GM18909 (cell line): ENCODE measurements around the gene DIP2C.

ENCODE experiments used
- ATAC-seq: cut with Tn5 transposase; IDR thresholded peaks from one replicate; pipeline ENCODE4 v1.9.1; 2021; ENCODE audit warnings: mild to moderate bottlenecking; ENCODE audit not compliant: unreplicated experiment, poor library complexity

The DIP2C gene, protein sequence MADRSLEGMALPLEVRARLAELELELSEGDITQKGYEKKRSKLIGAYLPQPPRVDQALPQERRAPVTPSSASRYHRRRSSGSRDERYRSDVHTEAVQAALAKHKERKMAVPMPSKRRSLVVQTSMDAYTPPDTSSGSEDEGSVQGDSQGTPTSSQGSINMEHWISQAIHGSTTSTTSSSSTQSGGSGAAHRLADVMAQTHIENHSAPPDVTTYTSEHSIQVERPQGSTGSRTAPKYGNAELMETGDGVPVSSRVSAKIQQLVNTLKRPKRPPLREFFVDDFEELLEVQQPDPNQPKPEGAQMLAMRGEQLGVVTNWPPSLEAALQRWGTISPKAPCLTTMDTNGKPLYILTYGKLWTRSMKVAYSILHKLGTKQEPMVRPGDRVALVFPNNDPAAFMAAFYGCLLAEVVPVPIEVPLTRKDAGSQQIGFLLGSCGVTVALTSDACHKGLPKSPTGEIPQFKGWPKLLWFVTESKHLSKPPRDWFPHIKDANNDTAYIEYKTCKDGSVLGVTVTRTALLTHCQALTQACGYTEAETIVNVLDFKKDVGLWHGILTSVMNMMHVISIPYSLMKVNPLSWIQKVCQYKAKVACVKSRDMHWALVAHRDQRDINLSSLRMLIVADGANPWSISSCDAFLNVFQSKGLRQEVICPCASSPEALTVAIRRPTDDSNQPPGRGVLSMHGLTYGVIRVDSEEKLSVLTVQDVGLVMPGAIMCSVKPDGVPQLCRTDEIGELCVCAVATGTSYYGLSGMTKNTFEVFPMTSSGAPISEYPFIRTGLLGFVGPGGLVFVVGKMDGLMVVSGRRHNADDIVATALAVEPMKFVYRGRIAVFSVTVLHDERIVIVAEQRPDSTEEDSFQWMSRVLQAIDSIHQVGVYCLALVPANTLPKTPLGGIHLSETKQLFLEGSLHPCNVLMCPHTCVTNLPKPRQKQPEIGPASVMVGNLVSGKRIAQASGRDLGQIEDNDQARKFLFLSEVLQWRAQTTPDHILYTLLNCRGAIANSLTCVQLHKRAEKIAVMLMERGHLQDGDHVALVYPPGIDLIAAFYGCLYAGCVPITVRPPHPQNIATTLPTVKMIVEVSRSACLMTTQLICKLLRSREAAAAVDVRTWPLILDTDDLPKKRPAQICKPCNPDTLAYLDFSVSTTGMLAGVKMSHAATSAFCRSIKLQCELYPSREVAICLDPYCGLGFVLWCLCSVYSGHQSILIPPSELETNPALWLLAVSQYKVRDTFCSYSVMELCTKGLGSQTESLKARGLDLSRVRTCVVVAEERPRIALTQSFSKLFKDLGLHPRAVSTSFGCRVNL (N-terminal part only)

DNA sequence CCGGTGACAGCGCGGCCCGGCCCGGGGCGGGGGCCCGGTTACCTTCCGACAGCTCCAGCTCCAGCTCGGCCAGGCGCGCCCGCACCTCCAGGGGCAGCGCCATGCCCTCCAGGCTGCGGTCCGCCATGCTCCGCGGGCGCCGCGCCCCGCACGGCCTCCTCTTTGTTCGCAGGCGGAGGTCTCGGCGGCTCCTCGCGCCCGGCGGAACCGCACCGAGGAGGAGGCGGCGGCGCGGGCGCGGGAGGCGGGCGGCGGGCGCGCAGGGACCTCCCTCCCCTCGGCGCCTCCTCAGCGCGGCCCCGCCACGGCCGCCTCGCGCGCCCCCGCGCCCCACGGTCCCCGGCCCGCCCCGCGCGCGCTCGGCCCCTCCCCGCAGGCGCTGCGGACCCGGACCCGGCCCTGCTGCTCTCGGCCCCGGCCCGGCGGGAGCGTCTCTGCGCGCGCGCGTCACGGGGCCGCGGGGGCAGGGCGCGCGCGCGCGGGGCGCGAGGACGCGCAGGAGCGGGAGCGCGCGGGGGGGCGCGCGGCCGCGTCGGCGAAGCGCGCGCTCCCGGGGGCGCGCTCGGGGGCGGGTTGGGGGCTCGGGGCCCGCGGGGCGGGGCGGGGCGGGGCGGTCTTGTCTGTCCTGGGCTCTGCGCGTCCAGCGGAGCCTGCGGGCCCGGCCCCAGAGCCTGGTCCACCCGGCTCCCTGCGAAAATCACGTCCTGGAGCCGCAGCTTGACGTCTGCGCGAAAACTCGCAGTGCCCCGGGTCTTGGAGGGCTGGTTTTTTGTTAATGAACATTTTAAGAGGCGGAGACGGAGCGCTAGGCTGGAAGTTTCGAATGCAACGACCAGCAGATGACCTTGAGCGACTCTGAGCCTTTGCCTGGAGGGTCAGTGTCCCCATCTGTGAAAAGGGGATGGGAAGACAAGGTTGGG is at the start of gene DIP2C:
Gene DIP2C (minus strand): TSS at position 217 of the 920 bp plus-strand sequence. CDS start 90 bp downstream, at position 127.
- ATAC-seq: no peak

DNA sequence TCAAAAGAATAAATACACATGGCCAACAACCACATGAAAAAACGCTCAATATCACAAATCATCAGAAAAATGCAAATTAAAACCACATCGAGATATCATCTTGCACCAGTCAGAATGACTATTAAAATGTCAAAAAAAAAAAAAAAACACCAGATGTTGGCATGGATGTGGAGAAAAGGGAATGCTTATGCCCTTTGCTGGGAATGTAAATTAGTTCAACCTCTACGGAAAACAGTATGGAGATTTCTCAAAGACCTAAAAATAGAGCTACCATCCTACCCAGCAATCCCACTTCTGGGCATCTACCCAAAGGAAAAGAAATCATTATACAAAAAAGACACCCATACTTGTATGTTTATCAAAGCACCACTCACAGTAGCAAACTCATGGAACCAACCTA is 45.0 kb upstream of the DIP2C start:
- ATAC-seq: no peak

DNA sequence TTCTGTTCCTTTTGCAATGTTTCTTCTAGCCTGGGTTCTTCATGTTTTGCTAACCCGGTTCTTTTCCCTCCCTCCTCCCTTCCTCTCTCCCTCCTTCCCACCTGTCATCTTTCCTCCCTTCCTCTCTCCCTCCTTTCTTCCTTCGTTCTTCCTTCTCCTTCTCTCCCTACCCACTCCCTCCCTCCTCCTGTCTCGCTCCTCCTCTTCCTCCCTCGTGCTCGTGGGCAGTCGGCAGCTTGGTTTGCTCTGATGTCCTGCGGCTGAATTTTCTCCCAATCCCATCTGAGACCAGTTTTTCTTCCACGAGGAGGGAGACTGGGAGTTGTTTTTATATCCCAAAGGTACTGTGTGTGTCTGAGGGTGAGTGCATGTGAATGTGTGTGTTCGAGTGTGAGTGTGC is 43.6 kb upstream of the DIP2C start:
- no peak for ATAC-seq

DNA sequence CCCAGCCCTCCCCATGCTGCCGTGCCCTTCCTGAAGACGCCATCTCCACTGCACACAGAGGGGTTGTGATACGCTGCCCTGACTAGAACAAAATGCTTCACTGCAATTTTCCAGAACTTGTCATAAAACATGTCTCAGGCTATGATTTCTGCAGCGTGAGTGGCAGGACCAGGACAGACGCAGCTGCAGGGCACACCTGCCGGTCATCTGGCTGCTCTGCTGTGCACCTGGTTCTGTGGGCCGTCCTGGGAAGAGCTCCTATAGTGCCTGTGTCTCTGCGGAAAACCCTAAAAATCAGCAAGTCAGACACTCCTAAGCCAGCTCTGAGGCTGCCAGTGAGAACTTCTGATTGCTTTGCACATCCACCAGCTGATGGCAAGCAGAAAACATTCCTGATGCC is 39.7 kb upstream of the DIP2C start:
- no peak for ATAC-seq

DNA sequence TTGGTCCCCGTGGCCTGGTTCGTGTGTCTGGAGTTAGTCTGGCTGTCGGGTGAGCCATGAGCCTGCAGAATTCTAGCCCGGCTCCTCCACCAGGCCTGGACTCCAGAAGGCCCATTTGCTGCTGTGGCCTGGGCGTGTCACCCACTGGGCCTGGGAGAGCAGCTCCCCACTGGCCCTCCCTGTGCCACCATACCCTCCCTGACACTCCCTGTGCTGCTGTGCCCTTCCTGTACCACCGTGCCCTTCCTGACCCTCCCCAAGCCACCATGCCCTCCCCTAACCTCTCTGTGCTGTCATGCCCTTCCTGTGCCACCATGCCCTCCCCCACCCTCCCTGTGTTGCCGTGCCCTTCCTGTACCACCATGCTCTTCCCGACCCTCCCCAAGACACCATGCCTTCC is 39.1 kb upstream of the DIP2C start:
- ATAC-seq: no peak

DNA sequence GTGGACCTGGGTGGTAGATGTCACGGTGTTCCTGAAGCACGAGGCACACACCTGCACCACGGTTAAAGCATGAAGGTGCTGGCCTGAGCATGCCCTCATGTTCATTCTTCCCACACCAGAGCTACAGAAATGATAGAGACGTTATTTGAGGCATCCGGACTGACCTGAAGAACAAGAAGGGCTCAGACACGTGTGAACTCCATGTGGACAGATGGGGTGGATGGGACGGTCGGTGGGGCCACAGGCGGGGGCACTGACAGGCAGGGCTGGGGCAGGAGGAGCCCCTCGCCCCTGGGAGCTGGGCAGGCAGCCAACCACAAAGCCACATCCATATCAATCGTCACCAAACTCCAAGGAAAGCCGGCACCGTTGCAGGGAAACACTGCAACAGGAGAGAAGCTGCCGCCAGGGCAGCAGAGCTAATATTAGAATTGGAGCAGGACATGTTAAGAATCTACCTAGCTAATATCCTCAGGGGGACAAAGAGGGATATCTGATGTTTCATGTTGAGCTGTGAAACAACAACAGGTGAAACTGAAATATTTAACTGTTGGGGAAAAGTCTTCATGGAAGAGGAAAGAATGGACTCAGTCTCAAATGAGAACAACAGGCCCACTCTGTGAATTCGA is 37.8 kb upstream of the DIP2C start:
- no peak for ATAC-seq

DNA sequence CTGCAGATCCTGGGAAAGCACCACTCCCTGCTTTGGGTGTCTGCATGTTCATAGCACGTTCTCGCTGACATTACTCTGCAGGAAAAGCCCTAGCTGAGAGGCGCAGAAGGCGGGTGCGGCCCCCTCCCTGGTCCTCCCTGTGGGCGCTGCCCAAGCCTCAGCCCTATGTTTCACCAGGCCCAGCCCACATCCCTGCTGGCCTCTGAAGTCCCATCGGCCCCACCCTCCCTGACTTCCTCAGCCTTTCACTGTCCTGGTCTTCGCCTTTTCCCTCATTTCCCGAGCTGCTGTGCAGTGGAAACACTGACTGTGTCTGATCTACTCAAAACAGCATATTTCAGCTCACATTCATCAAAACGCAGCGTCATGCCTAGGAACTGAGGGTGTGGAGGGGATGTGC is 36.3 kb upstream of the DIP2C start:
- no peak for ATAC-seq

DNA sequence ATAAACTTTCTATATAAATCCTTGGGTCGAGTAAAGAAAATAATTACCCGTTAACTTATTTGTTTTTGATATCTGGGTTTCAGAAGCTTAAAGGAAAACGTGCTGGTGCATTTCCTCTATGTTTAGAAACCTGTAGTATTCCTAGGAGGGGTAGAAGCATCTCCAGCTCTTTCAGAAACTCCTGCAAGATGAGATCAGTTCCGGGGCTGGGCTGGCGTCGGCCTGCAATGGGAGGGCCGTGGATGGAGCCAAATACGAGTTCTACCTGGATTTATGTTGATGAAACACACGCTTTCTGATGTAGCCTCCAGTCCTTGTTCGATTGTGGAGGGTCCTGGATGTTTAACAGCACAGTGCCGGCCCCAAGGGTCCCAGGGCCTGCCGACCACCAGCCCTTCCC is 35.8 kb upstream of the DIP2C start:
- ATAC-seq: no peak

DNA sequence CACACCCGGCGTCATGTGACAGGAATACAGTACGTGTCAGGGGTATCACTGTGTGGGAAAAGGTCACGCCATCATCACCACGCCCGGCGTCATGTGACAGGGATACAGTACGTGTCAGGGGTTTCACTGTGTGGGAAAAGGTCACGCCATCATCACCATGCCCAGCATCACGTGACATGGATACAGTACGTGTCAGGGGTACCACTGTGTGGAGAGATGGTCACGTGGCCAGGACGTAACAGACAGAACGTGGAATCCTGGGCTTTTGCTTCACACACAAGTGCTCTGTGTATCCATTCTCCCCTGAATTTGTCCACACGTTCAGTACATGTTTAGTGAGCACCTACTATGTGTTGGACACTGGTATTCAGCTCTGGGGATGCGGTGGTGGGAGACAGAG is 34.5 kb upstream of the DIP2C start:
- ATAC-seq: no peak

DNA sequence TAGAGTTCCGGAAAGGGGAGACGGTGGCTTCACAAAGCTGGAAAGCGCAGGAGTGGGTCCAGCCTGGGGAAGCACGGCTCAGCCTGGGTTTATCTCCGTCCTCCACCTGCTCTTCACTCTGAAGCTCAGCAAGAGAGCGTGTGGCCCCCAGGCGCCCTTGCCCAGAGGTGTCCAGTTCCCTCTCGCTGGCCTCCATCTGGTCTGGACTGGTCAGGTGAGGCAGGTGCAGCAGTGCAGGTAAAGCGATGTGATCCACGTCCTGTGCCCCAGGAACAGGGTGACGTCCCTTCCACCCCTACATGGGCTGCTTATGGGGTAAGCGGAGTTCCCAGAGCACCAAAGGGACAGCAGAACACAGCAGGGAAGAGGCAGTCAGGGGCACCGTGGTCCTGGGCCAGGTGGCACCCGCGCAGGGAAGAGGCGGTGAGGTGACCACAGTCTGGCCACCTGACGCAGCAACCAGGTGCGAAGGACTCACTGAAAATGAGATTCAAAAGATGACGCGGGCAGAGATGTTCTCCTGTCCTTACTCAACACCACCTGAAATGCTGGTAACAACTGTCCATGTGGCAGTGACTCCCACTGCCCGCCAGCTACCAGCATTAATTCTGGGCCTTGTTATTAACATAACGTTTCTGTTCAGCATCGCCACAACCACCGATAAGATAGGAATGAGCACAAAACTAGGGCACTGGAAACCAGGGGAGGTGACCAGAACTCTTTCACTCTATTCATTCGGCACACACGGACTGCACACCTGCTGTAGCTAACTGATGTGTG is 33.0 kb upstream of the DIP2C start:
- no peak for ATAC-seq

DNA sequence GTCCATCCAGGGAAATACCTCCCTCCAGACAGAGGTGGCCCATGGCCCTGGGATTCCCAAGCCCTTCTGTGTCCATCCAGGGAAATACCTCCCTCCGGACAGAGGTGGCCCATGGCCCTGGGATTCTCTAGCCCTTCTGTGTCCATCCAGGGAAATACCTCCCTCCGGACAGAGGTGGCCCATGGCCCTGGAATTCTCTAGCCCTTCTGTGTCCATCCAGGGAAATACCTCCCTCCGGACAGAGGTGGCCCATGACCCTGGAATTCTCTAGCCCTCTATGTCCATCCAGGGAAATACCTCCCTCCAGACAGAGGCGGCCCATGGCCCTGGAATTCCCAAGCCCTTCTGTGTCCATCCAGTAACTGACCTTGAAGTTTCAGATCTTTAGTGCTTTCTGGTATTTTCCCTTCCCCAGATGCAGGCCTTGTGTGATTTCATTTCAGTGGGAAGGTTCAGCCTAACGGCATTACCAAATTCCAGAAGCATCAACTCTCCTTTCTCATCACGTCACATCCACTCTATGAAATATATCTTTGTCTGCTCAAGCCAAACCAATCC is 28.8 kb upstream of the DIP2C start:
- no peak for ATAC-seq

DNA sequence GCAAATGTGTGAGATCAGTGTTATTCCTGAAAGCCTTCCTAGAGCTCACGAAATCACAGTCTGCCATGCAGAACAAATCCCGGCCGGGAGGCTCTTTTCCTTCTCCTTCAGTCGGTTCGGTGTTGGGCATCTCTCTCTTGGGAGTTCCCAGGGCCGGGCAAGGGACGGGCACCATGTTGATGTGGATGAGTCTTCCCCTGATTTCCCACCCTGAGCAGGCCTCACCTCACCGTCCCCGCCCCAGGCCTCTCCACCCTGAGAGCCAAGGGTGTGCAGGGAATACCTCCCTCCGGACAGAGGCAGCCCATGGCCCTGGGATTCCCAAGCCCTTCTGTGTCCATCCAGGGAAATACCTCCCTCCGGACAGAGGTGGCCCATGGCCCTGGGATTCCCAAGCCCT is 28.0 kb upstream of the DIP2C start:
- ATAC-seq: no peak

DNA sequence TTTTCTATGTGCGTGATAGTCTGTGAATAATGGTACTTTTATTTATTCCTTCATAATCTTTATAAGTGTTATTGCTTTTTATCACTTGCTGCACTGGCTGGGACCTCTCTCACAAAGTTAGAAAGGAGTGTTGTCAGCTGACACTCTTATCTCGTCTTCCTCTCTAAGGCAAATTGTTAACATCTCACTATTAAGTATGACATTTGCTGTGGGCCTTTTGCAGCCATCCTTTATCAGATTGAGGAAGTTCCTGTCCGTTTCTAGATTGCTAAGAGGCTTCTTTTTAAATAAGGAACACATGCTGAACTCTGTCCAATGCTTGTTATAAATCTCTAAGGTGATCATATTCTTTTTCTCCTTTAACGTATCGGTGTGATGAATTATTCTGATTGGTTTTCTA is 27.4 kb upstream of the DIP2C start:
- ATAC-seq: no peak

DNA sequence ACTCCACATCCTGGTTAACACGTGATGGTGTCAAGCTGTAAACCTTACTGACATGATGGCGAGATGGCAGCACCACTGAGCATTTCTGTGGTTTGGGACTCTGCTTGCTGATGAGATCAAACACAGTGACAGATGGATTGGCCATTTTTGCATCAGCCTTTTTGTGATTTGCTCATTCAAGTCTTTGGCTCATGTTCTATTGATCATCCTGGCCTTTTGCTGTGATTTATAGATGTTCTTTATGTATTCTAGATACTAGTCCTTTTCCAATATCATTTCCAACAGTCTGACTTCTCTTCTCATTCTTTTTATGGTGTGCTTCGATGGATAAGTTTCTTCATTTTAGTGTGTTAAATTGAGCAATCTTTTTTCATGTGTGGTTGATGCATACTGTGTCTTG is 24.7 kb upstream of the DIP2C start:
- ATAC-seq: no peak

DNA sequence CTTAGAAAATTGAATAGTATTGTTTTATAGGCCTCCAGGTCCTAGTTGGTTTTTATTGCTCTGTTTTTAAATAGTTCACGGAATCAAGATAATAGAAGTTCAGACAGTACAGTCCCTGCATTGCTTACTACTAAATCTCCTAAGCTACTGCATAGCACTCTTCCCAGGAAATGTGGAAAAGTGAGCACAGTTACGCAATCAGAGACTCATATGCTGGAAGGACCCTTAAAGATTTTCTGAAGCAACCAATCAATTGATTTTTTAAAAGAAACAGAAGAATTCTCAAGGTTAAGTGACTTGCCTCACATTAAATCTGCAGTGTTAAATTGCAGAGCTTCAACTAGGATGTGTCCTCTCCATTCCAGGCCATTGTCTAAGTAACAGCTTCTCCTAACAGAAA is 23.1 kb upstream of the DIP2C start:
- ATAC-seq: no peak

DNA sequence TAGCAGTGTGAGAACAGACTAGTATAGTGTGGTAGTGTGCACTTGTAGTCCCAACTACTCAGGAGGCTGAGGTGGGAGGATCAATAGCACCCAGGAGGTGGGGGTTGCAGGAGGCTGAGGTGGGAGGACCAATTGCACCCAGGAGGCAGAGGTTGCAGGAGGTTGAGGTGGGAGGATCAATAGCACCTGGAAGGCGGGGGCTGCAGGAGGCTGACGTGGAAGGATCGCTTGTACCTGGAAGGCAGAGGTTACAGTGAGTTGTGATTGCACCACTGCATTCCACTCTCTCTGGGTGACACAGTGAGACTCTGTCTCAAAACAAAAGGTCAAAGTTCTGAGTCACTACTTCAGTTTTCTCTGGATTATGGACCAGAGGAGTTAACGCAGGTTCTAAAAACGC is 22.6 kb upstream of the DIP2C start:
- no peak for ATAC-seq

DNA sequence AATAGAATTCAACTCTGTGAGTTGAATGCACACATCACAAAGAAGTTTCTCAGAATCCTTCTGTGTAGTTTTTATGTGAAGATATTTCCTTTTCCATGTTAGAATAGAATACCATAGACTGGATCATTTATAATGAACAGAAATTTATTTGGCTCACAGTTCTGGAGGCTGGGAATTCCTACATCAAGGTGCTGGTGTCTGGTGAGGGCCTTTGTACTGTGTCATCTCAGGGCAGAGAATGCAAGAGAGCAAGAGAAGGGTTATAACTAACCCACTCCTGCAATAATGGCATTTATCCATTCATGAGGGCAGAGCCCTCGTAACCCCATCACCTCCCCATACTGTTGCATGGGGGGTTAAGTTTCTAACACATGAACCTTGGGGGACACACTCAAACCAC is 18.4 kb upstream of the DIP2C start:
- ATAC-seq: no peak

DNA sequence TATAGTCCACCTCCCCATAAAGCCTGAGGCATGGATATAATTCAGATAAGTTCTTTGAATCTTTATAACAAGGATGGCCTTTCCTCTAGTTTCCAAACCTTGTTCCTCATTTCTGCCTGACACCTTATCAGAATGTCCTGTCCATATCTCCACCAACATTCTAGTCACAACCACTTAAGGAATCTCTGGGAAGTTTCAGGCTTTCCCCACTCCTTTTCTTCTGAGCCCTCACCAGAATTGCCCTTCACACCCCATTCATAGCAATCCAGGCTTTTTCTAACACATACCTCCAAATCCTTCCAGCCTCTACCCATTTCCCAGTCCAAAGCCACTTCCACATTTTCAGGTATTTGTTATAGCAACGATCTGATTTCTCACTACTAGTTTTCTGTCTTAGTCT is 18.0 kb upstream of the DIP2C start:
- ATAC-seq: no peak
